Right lobe of liver (tissue), 6 donors: ENCODE measurements around the gene TMEM37. TPM values are rescaled to one million over a fixed set of nuclear protein-coding genes. Genes with fewer than 3 reads are reported as not detected.

Experiments
- ATAC-seq, 4 donors: fragments of 200-7000 bp; cut with Tn5 transposase; one replicate each; pipeline ENCODE4 v1.9.1; 2020; ENCODE audit warnings: mild to moderate bottlenecking in 4 of 4, moderate library complexity in 4 of 4
- DNase-seq, 3 donors: peaks; one replicate each; pipeline ENCODE4 v3.0.0-alpha.2; 2020
- H3K27ac ChIP-seq, 3 donors: fragments of 200-600 bp; one replicate each; pipeline ENCODE4 v1.8.0; 2022
- H3K27me3 ChIP-seq, 2 donors: fragments of 200-600 bp; one replicate each; pipeline ENCODE4 v1.8.0; 2022
- H3K36me3 ChIP-seq, 4 donors: fragments of 200-600 bp; sonication (generic) in 1 of 4; one replicate each; pipeline versions ENCODE4 v1.5.1 to v1.8.0; 2017 to 2022; ENCODE audit warnings: control low read depth in 1 of 4
- H3K4me1 ChIP-seq, 4 donors: fragments of 200-600 bp; sonication (generic) in 1 of 4; one replicate each; pipeline versions ENCODE4 v1.5.1 to v1.8.0; 2017 to 2022; ENCODE audit warnings: control low read depth in 1 of 4
- H3K4me3 ChIP-seq, 3 donors: fragments of 200-600 bp; one replicate each; pipeline ENCODE4 v1.8.0; 2022
- H3K9me3 ChIP-seq, 4 donors: fragments of 200-600 bp; sonication (generic) in 1 of 4; one replicate each; pipeline versions ENCODE4 v1.5.1 to v1.8.0; 2017 to 2022; ENCODE audit warnings: control low read depth in 1 of 4
- CTCF ChIP-seq, 4 donors: fragments of 200-600 bp in 3 of 4; fragments of 450-650 bp in 1 of 4; IDR thresholded peaks; one replicate each; pipeline versions ENCODE4 v1.5.1 to v1.8.0; 2016 to 2022; ENCODE audit warnings: antibody characterized with exemption in 4 of 4, mild to moderate bottlenecking in 2 of 4
- POLR2A ChIP-seq: fragments of 450-650 bp; IDR thresholded peaks from one replicate; pipeline ENCODE4 v1.6.1; 2017; ENCODE audit warnings: antibody characterized with exemption, mild to moderate bottlenecking
- WGBS: methylation state at CpG from one replicate; pipeline ENCODE4 v1.1.6; 2018; ENCODE audit warnings: low coverage, low lambda C conversion rate; ENCODE audit not compliant: insufficient coverage; ENCODE audit errors: missing lambda C conversion rate; 5-methylcytosine and 5-hydroxymethylcytosine counted together
- intact Hi-C, 2 donors: fragments of 100-400 bp; cut with DNase I; formaldehyde crosslinking; loops; one replicate each; pipeline versions ENCODE4 v1.11.2 to v1.14.1; 2022
- total RNA-seq, 6 experiments: library from RNA; depleted of rRNA in 2 of 6; stranded (reverse); fragments of >200 nt in 2 of 6; fragmentation: NEBNext Ultra II Directional in 3 of 6; extraction: Animal tissue kit (Norgen Biotek cat#: 25700) in 3 of 6; gene quantifications; one replicate each; pipeline versions ENCODE4 v1.1.0 to v1.2.4, GENCODE V29; 2016 to 2023
- donor health status: DM: no; HTN: yes; CAD: no.
- donor health status: DM: no; HTN: no; CAD: no.
- donor health status: DM: no; HTN: no; CAD: no.
- donor health status: DM: no; HTN: yes; CAD: no.
- donor health status: DM: no; HTN: yes; CAD: no.

The TMEM37 gene
- total RNA-seq, 6 experiments from 2014 or later: 37.3 to 96.6 (median 73.5) TPM

DNA sequence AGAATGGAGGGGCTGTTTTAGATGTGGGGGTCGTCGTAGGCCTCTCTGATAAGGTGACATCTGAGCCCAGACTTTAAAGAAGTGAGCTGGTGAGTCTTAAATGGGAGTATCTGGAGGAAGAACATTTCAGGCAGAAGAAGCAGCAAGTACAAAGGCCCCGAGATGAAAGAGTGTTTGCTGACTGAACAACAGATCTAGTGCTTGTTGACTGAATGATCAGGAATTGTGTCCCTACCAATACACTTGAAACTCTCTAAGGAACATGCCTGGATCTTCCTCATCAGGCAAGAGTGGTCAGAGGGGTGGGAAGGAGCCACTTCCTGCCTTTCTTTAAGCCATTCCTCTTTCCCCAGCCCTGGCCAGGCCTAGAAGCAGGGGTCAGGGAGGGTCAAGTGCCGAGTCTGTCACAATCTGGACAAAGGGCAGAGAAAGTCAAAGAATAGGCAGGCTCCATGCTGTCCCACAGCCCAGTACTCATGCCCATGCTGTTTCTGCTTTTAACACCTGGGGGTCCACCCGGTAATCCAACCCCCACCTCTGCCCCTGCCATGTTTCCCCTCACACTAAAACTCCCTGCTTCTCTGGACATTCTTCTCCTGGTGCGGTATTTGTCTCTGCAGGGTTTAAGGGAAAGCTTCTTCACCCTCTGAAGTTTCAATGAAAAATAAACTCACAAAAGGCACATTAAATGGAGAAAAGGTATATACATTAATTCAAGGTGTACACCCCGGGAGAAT, 3.0 kb upstream of the TMEM37 start:
- WGBS: 62% methylated on average over 7 of the region's 7 CpGs
- Histone ChIP-seq H3K27me3 (no peaks in the 10 kb centered on the region), H3K4me3 (no peak overlapping the region), H3K4me1 (peaks cover 2 to 53% (median 25%) of the 10 kb centered on the region in 4 donors), H3K36me3 (no peaks in the 10 kb centered on the region), H3K27ac (peak overlapping the region; percentile 1 to 98 (median 39)), H3K9me3 (no peaks in the 10 kb centered on the region)
- DNase-seq (peak in 2 of 3 donors; percentile 67 to 74), ATAC-seq (peak; percentile 7 to 37 (median 26))
- no peak for TF ChIP-seq POLR2A
- TF ChIP-seq CTCF (IDR thresholded peaks at IDR 0.05): no peak
- intact Hi-C loops: no loop called here

DNA sequence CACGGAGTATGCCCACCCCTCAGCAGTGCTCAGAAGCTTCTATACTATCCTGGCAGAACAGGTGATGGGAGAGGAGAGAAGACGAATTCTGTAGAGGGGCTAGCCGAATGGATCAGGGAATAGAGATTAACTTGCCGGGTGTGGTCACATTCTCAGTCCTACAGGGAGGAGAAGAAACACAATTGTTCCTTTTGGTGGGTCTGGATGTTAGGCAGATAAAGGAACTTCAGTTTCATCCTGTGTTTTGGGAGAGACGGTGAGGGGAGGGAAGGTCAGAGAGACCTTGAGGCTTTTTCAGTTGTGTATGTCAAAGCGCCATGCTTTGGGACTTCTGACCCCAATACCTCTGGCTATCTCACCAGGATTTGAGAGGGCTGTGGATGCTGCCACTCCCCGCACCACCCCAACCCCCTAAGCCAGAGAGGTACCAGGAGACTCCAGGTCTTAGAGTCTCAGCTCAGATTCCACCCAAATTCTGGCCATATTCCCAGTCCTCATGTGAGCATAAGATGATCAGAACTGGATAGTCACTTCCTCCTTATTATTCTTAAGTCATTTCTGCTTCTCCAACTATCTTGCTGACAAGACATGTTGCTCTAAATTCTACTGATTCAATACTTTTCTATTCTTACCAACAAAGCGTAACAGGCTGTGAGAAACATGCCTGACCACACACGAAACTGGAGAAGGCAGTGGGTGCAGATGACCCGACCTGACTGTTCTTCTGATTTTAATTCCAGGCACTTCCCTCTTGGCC, 2.3 kb upstream of the TMEM37 start:
- Histone ChIP-seq H3K9me3 (no peaks in the 10 kb centered on the region), H3K4me3 (no peak overlapping the region), H3K27ac (peak overlapping the region; percentile 96 to 98 (median 98)), H3K4me1 (peaks cover 2 to 57% (median 26%) of the 10 kb centered on the region in 4 donors), H3K27me3 (no peaks in the 10 kb centered on the region), H3K36me3 (no peaks in the 10 kb centered on the region)
- WGBS: 53% methylated on average over 8 of the region's 10 CpGs
- ATAC-seq (no peak), DNase-seq (no peak)
- intact Hi-C loops: no loop called here
- TF ChIP-seq CTCF (IDR thresholded peaks at IDR 0.05): no peak
- TF ChIP-seq POLR2A: peak; percentile 13

GRCh38 chr2:119430023-119430498, 1.6 kb upstream of the TMEM37 start:
- Histone ChIP-seq H3K27ac (peak overlapping the region; percentile 96 to 98 (median 98)), H3K9me3 (no peaks in the 10 kb centered on the region), H3K27me3 (no peaks in the 10 kb centered on the region), H3K4me1 (peaks cover 2 to 63% (median 29%) of the 10 kb centered on the region in 4 donors), H3K36me3 (no peaks in the 10 kb centered on the region), H3K4me3 (peak overlapping the region in 2 of 3 donors; percentile 0 to 95)
- intact Hi-C loops: no loop called here
- TF ChIP-seq POLR2A: no peak
- no peak for TF ChIP-seq CTCF (IDR thresholded peaks at IDR 0.05)
- no peak for DNase-seq
- WGBS: 86% methylated on average over 2 of the region's 5 CpGs
- ATAC-seq: no peak

DNA sequence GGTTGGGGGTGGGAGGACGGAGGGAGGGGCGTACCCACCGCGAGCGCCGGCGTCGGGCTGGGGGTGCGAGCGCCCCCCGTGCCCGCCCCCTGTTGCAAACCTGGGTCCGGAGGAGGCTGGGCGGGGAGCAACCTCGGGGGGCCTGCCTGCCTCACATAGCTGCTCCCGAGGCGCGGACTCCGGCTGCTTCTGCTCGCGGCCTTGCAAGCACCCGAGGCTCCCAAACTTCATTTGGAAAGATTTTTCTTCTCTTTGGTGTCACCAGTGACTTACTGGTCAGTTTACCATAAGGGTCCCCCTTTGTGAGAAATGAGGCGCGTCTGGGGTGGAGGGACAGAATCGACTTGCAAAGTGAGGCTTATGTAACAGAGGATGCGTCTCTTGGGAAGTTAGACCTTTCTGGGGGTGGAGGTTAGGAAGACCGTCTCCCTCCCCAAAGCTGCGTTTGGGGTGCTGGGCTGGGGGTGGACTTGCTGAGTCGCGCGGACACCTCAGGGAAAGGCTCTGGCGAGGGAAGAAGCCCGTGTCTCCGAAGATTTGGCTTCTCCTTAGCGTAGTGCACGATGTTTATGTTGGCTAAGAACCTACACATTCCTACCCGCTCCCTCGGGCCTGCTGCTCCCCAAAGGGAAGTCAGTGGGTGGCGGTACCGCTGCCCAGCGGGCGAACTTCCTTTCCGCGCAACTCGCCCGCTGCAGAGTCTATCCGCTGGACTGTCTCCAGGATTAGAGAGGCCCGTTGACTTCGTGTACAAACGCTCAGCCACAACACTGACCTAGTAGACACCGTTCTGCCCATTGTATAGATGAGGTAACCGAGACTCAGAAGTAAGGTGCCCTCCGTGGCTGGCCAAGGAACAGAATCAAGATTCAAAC, 559 bp downstream of the TMEM37 start:
- peaks cover 0 to 64% (median 29%) of the 10 kb centered on the region in 4 donors for H3K4me1 ChIP-seq
- TF ChIP-seq POLR2A (peak; percentile 53), CTCF (IDR thresholded peaks at IDR 0.05) (no peak)
- no peaks in the 10 kb centered on the region for H3K27me3 ChIP-seq
- ATAC-seq (peak in 3 of 4 donors; percentile 19 to 47 (median 22)), DNase-seq (peak in 2 of 3 donors; percentile 59 to 70)
- peaks cover 0 to 2% (median 0%) of the 10 kb centered on the region in 4 donors for H3K36me3 ChIP-seq
- no peaks in the 10 kb centered on the region for H3K9me3 ChIP-seq
- 5% methylated on average over 26 of the region's 53 CpGs for WGBS
- intact Hi-C loops: no loop called here
- peak overlapping the region; percentile 80 to 95 (median 92) for H3K4me3 ChIP-seq
- H3K27ac ChIP-seq: peak overlapping the region; percentile 96 to 98 (median 98)
